Heart left ventricle (tissue), 16 donors: ENCODE results near the gene NKX2-4. TPM values are rescaled to one million over a fixed set of nuclear protein-coding genes. Genes with fewer than 3 reads are reported as not detected.

Experiments used
- ATAC-seq, 4 donors: fragments of 200-7000 bp; cut with Tn5 transposase; one replicate each; pipeline ENCODE4 v1.9.1; 2020 to 2022; ENCODE audit warnings: moderate library complexity in 4 of 4, mild to moderate bottlenecking in 3 of 4, moderate number of reproducible peaks in 1 of 4
- DNase-seq, 5 donors: peaks; one replicate each; pipeline ENCODE4 v3.0.0-alpha.2; 2020
- H3K27ac ChIP-seq, 12 donors: fragments of 200-600 bp; sonication (generic) in 4 of 12; one replicate each; pipeline versions ENCODE4 v1.5.0 to v1.8.0; 2016 to 2022; ENCODE audit warnings: mild to moderate bottlenecking in 2 of 12
- H3K27me3 ChIP-seq, 9 donors: fragments of 200-600 bp; sonication (generic) in 2 of 9; one replicate each; pipeline versions ENCODE4 v1.5.1 to v1.8.0; 2016 to 2022; ENCODE audit warnings: mild to moderate bottlenecking in 3 of 9
- H3K36me3 ChIP-seq, 9 donors: fragments of 200-600 bp; sonication (generic) in 2 of 9; one replicate each; pipeline versions ENCODE4 v1.5.0 to v1.8.0; 2018 to 2022; ENCODE audit warnings: mild to moderate bottlenecking in 2 of 9
- H3K4me1 ChIP-seq, 12 donors: fragments of 200-600 bp; sonication (generic) in 4 of 12; one replicate each; pipeline versions ENCODE4 v1.5.0 to v1.8.0; 2016 to 2022; ENCODE audit warnings: mild to moderate bottlenecking in 3 of 12
- H3K4me3 ChIP-seq, 12 donors: fragments of 200-600 bp; sonication (generic) in 4 of 12; one replicate each; pipeline versions ENCODE4 v1.5.0 to v1.8.0; 2017 to 2022; ENCODE audit warnings: mild to moderate bottlenecking in 9 of 12, moderate library complexity in 4 of 12
- H3K9me3 ChIP-seq, 12 donors: fragments of 200-600 bp; sonication (generic) in 4 of 12; one replicate each; pipeline versions ENCODE4 v1.5.0 to v1.8.0; 2016 to 2022; ENCODE audit warnings: mild to moderate bottlenecking in 1 of 12
- POLR2A ChIP-seq, 2 donors: fragments of 450-650 bp; IDR thresholded peaks; one replicate each; pipeline ENCODE4 v1.6.1; 2017; ENCODE audit warnings: antibody characterized with exemption in 2 of 2, mild to moderate bottlenecking in 2 of 2, moderate library complexity in 2 of 2
- WGBS, 4 donors: extraction: QIAGEN DNeasy Blood & Tissue Kit in 2 of 4; methylation state at CpG; one replicate each; pipeline versions ENCODE4 v1.1.5 to v1.1.7; 2013 to 2018; 5-methylcytosine and 5-hydroxymethylcytosine counted together
- intact Hi-C, 10 donors: fragments of 100-400 bp; cut with DNase I; formaldehyde crosslinking; loops; one replicate each; pipeline versions ENCODE4 v1.11.1 to v1.14.2; 2022
- polyA plus RNA-seq, 2 donors: library from polyadenylated mRNA; stranded (reverse); fragments of 200-250 nt; gene quantifications; one replicate each; pipeline ENCODE4 v1.2.3, GENCODE V29; 2013
- total RNA-seq, 9 donors: library from RNA; depleted of rRNA in 2 of 9; stranded (reverse); fragments of >200 nt in 2 of 9; fragmentation: NEBNext Ultra II Directional in 3 of 9; extraction: Animal tissue kit (Norgen Biotek cat#: 25700) in 3 of 9; gene quantifications; one replicate each; pipeline versions ENCODE4 v1.1.0 to v1.2.4, GENCODE V29; 2016 to 2023
- TF ChIP-seq, protein P1 (sequence below), 12 donors: fragments of 200-600 bp; sonication (generic) in 4 of 12; IDR thresholded peaks; one replicate each; pipeline versions ENCODE4 v1.5.0 to v1.8.0; 2018 to 2022; ENCODE audit warnings: antibody characterized with exemption in 12 of 12, mild to moderate bottlenecking in 5 of 12
- donor health status: ischemic (EF 13 %, LVEDD 7.1; RV severe dilation, severe dysfunction).
- donor health status: healthy with polysubstance abuse.
- donor health status: DM: no; HTN: yes; CAD: no.
- donor health status: DM: no; HTN: no; CAD: no.
- donor health status: ischemic (EF 25% LVEDD 6.9; RV normal size, moderate dysfunction).
- donor health status: ischemic (EF 25% LVEDD 5.7; RV mildly dilated, moderate dysfunction).
- donor health status: healthy.
- donor health status: DM: yes; HTN: yes; CAD: no.
- donor health status: ischemic (EF 35%, LVEDD 5.7; RV mildly dilated, moderate dysfunction).
- donor health status: nonischemic (EF 11% LVEDD 7.7; RV severe dilation, severe dysfunction).
- donor health status: DM: yes; HTN: yes; CAD: no.
- donor health status: PGD.
- donor health status: ischemic (EF 29% LVEDD 5.4; RV normal size, mild dysfunction).
- donor health status: nonischemic (EF 23%, LVEDD 6.1; RV moderate dilation, normal function).

NKX2-4 gene
- total and polyA plus RNA-seq, 11 donors = not detected

- ATAC-seq = no peak
These were observed 20.7 kb downstream of the NKX2-4 start for GRCh38 chr20:21376626-21377025.

DNA sequence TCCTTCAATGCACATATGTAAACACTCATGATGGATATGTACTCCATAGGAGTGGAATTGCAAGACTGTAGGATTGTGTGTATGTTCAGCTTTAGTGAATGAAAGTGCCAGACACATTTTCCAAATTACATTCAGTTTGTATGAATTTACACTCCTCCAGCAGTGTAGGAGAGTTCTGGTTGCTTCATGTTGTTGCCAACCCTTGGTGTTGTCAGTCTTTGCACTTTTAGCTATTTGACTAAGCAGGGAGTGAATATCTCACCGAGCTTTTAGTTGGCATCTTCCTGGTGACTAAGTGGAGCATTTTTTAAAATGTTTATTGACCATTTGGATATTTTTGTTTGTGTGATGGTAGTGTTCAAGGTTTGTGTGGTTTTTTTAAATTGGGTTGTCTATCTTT, 23.9 kb downstream of the NKX2-4 start:
- Histone ChIP-seq H3K27me3 (no peaks in the 10 kb centered on the region), H3K4me3 (no peak overlapping the region), H3K27ac (no peak overlapping the region), H3K36me3 (peaks cover 0 to 55% (median 37%) of the 10 kb centered on the region in 9 donors), H3K4me1 (peaks cover 0 to 12% (median 0%) of the 10 kb centered on the region in 12 donors), H3K9me3 (no peaks in the 10 kb centered on the region)
- TF ChIP-seq, protein P1, sequence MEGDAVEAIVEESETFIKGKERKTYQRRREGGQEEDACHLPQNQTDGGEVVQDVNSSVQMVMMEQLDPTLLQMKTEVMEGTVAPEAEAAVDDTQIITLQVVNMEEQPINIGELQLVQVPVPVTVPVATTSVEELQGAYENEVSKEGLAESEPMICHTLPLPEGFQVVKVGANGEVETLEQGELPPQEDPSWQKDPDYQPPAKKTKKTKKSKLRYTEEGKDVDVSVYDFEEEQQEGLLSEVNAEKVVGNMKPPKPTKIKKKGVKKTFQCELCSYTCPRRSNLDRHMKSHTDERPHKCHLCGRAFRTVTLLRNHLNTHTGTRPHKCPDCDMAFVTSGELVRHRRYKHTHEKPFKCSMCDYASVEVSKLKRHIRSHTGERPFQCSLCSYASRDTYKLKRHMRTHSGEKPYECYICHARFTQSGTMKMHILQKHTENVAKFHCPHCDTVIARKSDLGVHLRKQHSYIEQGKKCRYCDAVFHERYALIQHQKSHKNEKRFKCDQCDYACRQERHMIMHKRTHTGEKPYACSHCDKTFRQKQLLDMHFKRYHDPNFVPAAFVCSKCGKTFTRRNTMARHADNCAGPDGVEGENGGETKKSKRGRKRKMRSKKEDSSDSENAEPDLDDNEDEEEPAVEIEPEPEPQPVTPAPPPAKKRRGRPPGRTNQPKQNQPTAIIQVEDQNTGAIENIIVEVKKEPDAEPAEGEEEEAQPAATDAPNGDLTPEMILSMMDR (IDR thresholded peaks at IDR 0.05) = no peak
- no peak for TF ChIP-seq POLR2A (IDR thresholded peaks at IDR 0.05)
- ATAC-seq (no peak), DNase-seq (no peak)
- 60 to 71% (median 64%) methylated on average over 1 of the region's 1 CpG for WGBS, 4 donors
- intact Hi-C loops = no loop called here

More at GRCh38 chr20:21376626-21377025, 20.7 kb downstream of the NKX2-4 start:
- H3K4me1 ChIP-seq = peaks cover 0 to 12% (median 0%) of the 10 kb centered on the region in 12 donors
- TF ChIP-seq, protein P1 (IDR thresholded peaks at IDR 0.05) = no peak
- TF ChIP-seq POLR2A (IDR thresholded peaks at IDR 0.05) = no peak
- peaks cover 0 to 52% (median 29%) of the 10 kb centered on the region in 9 donors for H3K36me3 ChIP-seq
- no peak for DNase-seq
- H3K9me3 ChIP-seq = no peaks in the 10 kb centered on the region
- H3K27ac ChIP-seq = no peak overlapping the region
- no peak overlapping the region for H3K4me3 ChIP-seq
- no peaks in the 10 kb centered on the region for H3K27me3 ChIP-seq
- intact Hi-C loops = no loop called here
- WGBS, 4 donors = 89 to 97% (median 95%) methylated on average over 3 of the region's 3 CpGs

GRCh38 chr20:21372016-21372415, 25.3 kb downstream of the NKX2-4 start:
- 88 to 96% (median 91%) methylated on average over 2 of the region's 2 CpGs for WGBS, 4 donors
- no peak for ATAC-seq
- TF ChIP-seq POLR2A (IDR thresholded peaks at IDR 0.05) = no peak
- TF ChIP-seq, protein P1 (IDR thresholded peaks at IDR 0.05) = no peak
- Histone ChIP-seq H3K36me3 (peaks cover 0 to 60% (median 42%) of the 10 kb centered on the region in 9 donors), H3K27me3 (no peaks in the 10 kb centered on the region), H3K9me3 (no peaks in the 10 kb centered on the region), H3K4me3 (no peak overlapping the region), H3K4me1 (peaks cover 0 to 12% (median 0%) of the 10 kb centered on the region in 12 donors), H3K27ac (no peak overlapping the region)
- no peak for DNase-seq
- intact Hi-C loops = no loop called here

GRCh38 chr20:21371193-21371592, 26.1 kb downstream of the NKX2-4 start:
- Histone ChIP-seq H3K27me3 (no peaks in the 10 kb centered on the region), H3K4me3 (no peak overlapping the region), H3K9me3 (no peaks in the 10 kb centered on the region), H3K27ac (no peak overlapping the region), H3K4me1 (peaks cover 0 to 12% (median 0%) of the 10 kb centered on the region in 12 donors), H3K36me3 (peaks cover 0 to 66% (median 47%) of the 10 kb centered on the region in 9 donors)
- DNase-seq (no peak), ATAC-seq (no peak)
- TF ChIP-seq, protein P1 (IDR thresholded peaks at IDR 0.05) = no peak
- no peak for TF ChIP-seq POLR2A (IDR thresholded peaks at IDR 0.05)
- 79 to 91% (median 84%) methylated on average over 1 of the region's 1 CpG for WGBS, 4 donors
- intact Hi-C loops = no loop called here
